ENCODE measurements around the gene TMEM150A. TPM values are rescaled to one million over a fixed set of nuclear protein-coding genes. Genes with fewer than 3 reads are reported as not detected.
A peak's percentile ranks its signal among the peaks of the same experiment; 100 is the strongest.

The TMEM150A gene
- total and polyA plus RNA-seq, 2 of the 13 experiments (the other 11 are each of a cell fraction or from before 2014, with no cell fraction given), result 30.1 to 70.4 TPM

GRCh38 chr2:85611705-85612587, 9.4 kb upstream of the TMEM150A start, which contains the start of gene C2orf68 (continued):
- no peak for TF ChIP-seq CTCF (CRISPR knock-in tag; IDR thresholded peaks at IDR 0.05)
- no peak for TF ChIP-seq HNRNPUL1 (IDR thresholded peaks at IDR 0.05; ENCODE audit: low read depth, low read length)
- no peak for TF ChIP-seq ZNF10 (CRISPR knock-in tag; IDR thresholded peaks at IDR 0.05; ENCODE audit: borderline replicate concordance, low read depth)
- TF ChIP-seq ZNF20 (CRISPR knock-in tag; IDR thresholded peaks at IDR 0.05), result peak; percentile 93; the same call in 1 of the 2 replicates
- TF ChIP-seq ZNF652 (CRISPR knock-in tag; IDR thresholded peaks at IDR 0.05; ENCODE audit: borderline replicate concordance, low read depth), result no peak
- peak; percentile 83; the same call in 1 of the 2 replicates for TF ChIP-seq SIN3A (IDR thresholded peaks at IDR 0.05; ENCODE audit: borderline replicate concordance, low read depth, low read length)
- peak; percentile 57 for TF ChIP-seq TFE3 (CRISPR knock-in tag; IDR thresholded peaks at IDR 0.05)
- TF ChIP-seq ZSCAN22 (CRISPR knock-in tag; IDR thresholded peaks at IDR 0.05), result no peak
- TF ChIP-seq MEIS1 (CRISPR knock-in tag; IDR thresholded peaks at IDR 0.05; ENCODE audit: borderline replicate concordance), result 0 out of 2 replicates have a peak, but pooled peaks have one; percentile 77
- TF ChIP-seq ZBTB44 (CRISPR knock-in tag; IDR thresholded peaks at IDR 0.05), result peak; percentile 69; the same call in 1 of the 2 replicates
- peak; percentile 83 for TF ChIP-seq TBX2 (CRISPR knock-in tag; IDR thresholded peaks at IDR 0.05; ENCODE audit: borderline replicate concordance)
- peak; percentile 58; the same call in 1 of the 2 replicates for TF ChIP-seq MYPOP (CRISPR knock-in tag; IDR thresholded peaks at IDR 0.05)
- TF ChIP-seq AGO1 (IDR thresholded peaks at IDR 0.05; ENCODE audit: low read depth, low read length, poor library complexity, severe bottlenecking), result peak; percentile 83
- TF ChIP-seq ZBTB8A (CRISPR knock-in tag; IDR thresholded peaks at IDR 0.05; ENCODE audit: borderline replicate concordance, low read depth), result peak; percentile 37; the same call in 1 of the 2 replicates
- TF ChIP-seq E2F2 (CRISPR knock-in tag; IDR thresholded peaks at IDR 0.05; ENCODE audit: borderline replicate concordance), result 0 out of 2 replicates have a peak, but pooled peaks have one; percentile 30
- TF ChIP-seq RBFOX2 (IDR thresholded peaks at IDR 0.05; ENCODE audit: low read depth, low read length), result peak; percentile 98
- peak; percentile 62; the same call in 1 of the 2 replicates for TF ChIP-seq MXD4 (CRISPR knock-in tag; IDR thresholded peaks at IDR 0.05)
- TF ChIP-seq ZBTB26 (CRISPR knock-in tag; IDR thresholded peaks at IDR 0.05; ENCODE audit: borderline replicate concordance), result peak; percentile 77
